ENCODE measurements around the gene TUBB4A.

The TUBB4A gene

DNA sequence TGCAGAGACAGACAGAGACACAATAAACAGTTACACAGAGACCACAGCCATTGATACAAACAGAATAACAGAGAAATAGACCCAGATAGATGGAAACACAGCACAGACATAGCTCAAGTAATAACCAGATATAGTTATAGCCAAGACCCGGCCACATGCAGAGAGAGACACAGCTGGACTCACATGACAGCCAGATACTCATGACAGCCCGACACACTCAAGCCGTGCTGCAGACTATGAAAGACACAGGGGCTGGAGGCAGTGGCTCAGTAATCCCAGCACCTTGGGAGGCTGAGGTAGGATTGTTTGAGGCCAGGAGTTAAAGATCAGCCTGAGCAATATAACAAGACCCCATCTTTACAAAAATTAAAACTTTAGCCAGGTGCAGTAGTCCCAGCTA lies 18.9 kb downstream of the TUBB4A start:
- no peak for DNase-seq (ENCODE audit: low read depth)
- no peak overlapping the region for H3K4me3 ChIP-seq (ENCODE audit: control insufficient read depth, low read depth, low read length)
- TF ChIP-seq, protein P1, sequence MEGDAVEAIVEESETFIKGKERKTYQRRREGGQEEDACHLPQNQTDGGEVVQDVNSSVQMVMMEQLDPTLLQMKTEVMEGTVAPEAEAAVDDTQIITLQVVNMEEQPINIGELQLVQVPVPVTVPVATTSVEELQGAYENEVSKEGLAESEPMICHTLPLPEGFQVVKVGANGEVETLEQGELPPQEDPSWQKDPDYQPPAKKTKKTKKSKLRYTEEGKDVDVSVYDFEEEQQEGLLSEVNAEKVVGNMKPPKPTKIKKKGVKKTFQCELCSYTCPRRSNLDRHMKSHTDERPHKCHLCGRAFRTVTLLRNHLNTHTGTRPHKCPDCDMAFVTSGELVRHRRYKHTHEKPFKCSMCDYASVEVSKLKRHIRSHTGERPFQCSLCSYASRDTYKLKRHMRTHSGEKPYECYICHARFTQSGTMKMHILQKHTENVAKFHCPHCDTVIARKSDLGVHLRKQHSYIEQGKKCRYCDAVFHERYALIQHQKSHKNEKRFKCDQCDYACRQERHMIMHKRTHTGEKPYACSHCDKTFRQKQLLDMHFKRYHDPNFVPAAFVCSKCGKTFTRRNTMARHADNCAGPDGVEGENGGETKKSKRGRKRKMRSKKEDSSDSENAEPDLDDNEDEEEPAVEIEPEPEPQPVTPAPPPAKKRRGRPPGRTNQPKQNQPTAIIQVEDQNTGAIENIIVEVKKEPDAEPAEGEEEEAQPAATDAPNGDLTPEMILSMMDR (IDR thresholded peaks at IDR 0.05; ENCODE audit: control insufficient read depth, insufficient read depth, low read depth, low read length, missing control alignments): no peak

DNA sequence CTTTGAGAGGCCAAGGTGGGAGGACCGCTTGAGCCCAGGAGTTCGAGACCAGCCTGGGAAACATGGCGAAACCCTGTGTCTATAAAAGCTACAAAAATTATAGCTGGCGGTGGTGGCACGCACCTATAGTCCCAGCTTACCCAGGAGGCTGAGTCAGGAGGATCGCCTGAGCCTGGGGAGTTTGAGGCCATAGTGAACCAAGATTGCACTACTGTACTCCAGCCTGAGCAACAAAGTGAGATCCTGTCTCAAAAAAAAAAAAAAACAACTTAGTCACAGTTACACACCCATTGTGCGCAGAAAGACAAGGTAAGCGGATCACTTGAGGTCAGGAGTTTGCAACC lies 19.8 kb downstream of the TUBB4A start:
- TF ChIP-seq, protein P1 (IDR thresholded peaks at IDR 0.05; ENCODE audit: control insufficient read depth, insufficient read depth, low read depth, low read length, missing control alignments): no peak
- H3K4me3 ChIP-seq (ENCODE audit: control insufficient read depth, low read depth, low read length): no peak overlapping the region
- no peak for DNase-seq (ENCODE audit: low read depth)

DNA sequence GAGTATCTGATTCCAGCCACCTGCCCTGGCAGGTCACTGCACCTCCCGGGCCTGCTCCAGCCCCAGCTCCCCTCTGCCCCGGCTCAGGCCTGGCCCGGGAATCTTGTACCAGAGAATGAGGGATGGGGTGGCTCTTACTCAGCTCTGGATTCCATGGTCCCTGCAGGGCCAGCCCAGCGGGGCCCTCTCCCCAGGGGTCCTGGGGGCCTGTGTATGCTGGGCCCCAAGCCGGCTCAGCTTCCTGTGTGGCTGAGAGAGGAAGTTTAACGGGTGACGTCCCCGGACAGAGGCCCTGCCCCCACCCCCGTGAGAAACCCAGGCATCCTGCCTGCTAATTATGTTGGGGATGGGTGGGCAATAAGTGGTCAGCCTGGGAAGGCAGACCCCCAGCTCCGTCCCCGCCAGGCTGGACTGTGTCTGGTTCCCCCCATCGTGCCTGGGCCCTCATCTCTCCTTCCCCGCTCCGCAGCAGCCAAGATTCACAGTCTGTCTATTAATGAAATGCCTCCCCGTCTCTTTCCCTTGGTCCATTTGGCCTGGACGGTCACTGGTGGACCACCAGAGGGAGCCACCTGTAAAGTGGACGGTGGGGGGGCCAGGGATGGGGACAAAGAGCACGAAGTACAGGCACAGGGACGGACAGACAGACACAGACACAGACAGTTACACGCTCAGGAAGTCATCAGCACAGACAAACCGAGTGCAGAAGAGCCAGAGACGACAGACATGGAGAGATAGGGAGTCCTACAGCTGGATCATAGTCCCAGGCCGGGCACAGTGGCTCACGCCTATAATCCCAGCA lies 20.4 kb downstream of the TUBB4A start, which contains the start of gene DENND1C:
Gene DENND1C, minus strand, starts transcription at position 247 of the 802 bp plus-strand sequence. Its CDS starts 92 bp downstream, at position 155.
- TF ChIP-seq, protein P1 (IDR thresholded peaks at IDR 0.05; ENCODE audit: control insufficient read depth, insufficient read depth, low read depth, low read length, missing control alignments): peak; percentile 57
- H3K4me3 ChIP-seq (ENCODE audit: control insufficient read depth, low read depth, low read length): no peak within 1 kb of the TSS
- DNase-seq (ENCODE audit: low read depth): no peak

DNA sequence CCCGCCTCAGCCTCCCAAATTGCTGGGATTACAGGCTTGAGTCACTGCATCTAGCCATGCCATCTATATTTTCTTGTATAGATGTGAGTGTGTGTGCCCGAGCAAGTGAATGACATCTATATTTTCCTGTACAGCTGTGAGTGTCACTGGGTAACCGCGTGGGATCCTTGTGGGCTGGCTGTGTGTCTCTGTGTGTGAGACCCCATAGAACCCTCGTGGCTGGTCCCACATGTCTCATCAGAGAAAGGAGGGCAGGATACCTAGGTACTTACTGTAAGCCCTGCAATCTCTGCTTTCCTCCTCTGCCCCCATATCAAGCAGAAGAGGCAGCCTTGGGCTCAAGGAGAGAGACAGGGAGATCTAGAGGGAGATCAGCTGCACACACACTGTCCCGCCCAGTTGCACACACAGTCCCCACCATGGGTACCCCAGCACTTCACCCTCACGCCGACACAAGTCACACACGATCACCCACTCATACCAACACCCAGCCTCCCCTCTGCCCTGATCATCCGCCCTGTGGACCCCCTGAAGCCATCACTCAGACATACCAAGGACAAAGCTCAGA lies 21.2 kb downstream of the TUBB4A start:
- no peak for DNase-seq (ENCODE audit: low read depth)
- H3K4me3 ChIP-seq (ENCODE audit: control insufficient read depth, low read depth, low read length): no peak overlapping the region
- TF ChIP-seq, protein P1 (IDR thresholded peaks at IDR 0.05; ENCODE audit: control insufficient read depth, insufficient read depth, low read depth, low read length, missing control alignments): no peak

DNA sequence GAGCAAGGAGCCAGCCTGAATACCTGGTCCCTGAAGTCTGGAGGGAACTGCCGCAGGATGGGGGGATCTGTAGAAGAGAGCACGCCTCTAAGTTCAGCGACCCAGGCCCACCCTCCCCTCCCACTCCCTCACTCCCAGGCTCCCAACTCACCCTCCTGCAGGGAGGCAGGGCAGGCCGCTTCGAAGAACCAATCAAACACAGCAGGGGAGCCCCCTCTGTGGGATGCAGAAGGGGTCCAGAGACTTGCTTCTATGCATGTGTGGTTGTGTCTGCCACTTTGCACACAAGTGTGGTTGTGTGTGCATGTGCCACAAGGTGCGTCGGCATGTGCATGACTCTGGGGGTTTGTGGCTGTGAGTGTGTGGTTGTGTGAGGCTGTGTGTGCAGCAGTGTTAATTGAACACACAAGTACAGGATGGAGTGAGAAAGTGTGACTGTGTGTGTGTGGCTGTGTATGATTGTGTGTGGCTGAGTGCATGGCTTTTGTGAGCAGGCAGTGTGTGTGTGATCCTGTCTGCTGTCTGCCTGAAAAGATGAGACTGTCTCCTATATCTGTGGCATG lies 22.2 kb downstream of the TUBB4A start:
- TF ChIP-seq, protein P1 (IDR thresholded peaks at IDR 0.05; ENCODE audit: control insufficient read depth, insufficient read depth, low read depth, low read length, missing control alignments): no peak
- DNase-seq (ENCODE audit: low read depth): no peak
- H3K4me3 ChIP-seq (ENCODE audit: control insufficient read depth, low read depth, low read length): no peak overlapping the region

DNA sequence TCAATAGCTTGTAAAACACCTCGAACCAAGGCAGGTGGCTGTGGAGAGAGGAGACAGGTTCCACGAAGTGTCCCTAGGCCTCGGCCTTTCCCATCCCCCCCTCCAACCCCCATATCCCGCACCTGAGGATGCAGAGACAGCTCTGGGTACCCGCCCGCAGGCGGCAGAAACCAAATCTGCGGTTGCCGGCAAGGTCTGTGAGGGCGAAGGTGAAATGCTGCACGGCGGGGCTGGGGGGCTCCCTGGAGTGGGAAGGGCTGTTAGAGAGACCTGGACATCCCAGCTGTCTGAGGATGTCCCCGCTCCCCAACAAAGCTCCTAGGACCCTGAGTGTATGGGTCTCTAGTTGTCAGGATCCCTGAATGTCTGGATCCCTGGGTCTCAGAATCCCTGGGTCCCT lies 23.3 kb downstream of the TUBB4A start:
- H3K4me3 ChIP-seq (ENCODE audit: control insufficient read depth, low read depth, low read length): no peak overlapping the region
- no peak for DNase-seq (ENCODE audit: low read depth)

More for the DNA sequence above, 23.3 kb downstream of the TUBB4A start:
- TF ChIP-seq, protein P1 (IDR thresholded peaks at IDR 0.05; ENCODE audit: control insufficient read depth, insufficient read depth, low read depth, low read length, missing control alignments): no peak
